DMS153 treated with DMSO at 0.1 percent for 48 hours (cell line): ENCODE measurements around the gene ARHGAP6.
A peak's percentile ranks its signal among the peaks of the same experiment; 100 is the strongest.
"Not testable (repeated sequence)": the region's sequence is repeated elsewhere in the genome, so short reads cannot be mapped to it uniquely, and the experiment has no call there.

Experiments used
- DNase-seq: peaks from one replicate; lab custom pipeline; 2025; ENCODE audit not compliant: unreplicated experiment; lab: John Stamatoyannopoulos, UW

ARHGAP6 gene

DNA sequence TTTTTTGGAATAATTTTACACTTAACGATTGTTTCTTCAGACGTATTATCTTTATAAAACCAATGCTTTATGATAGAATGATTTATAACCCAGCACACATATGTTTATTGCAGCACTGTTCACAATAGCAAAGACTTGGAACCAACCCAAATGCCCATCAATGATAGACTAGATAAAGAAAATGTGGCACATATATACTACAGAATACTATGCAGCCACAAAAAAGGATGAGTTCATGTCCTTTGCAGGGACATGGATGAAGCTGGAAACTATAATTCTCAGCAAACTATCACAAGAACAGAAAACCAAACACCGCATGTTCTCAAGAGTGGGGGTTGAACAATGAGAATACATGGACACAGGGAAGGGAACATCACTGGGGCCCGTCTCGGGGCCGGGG is 542.6 kb downstream of the ARHGAP6 start:
- DNase-seq = not testable (repeated sequence)

DNA sequence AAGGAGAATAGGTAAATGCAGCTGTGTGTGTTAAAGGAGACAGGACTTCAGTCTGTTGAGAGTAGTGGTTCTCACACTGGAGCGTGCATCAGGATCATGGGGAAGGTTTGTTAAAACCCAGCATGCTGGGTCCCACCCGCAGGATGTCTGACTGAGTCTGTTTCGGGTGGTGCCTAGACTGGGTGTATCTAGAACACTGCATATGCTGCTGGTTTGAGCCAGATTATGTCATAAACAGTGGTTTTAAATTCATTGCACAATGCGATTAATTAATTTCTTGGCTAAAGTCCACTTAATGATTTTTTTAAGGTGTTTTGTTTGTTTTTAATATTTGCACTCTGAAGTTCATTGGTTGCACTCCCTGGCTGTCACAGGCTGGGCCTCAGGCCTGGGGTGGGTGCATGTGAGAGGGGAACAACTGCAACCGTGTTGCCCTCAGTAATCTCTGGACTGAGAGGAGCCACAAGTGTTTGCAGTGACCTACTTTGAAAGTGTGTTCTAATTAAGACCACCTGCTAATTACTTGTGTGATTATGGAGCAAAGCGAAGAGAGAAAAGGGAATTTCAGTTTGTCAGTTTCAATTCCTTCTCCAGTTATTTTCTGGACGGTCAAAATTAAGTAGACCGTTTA is 546.3 kb downstream of the ARHGAP6 start:
- DNase-seq = no peak

DNA sequence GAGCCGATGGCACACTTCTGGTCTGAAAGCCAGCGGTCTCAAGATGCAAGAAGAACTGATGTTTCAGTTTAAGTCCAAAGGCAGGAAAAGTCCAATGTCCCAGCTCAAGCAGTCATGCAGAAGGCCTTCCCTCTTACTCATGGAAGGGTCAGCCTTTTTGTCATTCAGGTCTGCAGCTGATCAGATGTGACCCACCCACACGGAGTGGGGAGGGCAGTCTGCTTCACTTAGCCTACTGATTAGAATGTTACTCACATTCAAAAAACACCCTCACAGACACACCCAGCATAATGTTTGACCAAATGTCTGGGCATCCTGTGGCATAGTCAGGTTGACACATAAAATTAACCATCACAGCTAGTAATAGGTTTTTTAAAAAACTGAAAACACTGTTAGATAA is 548.0 kb downstream of the ARHGAP6 start:
- DNase-seq = no peak

DNA sequence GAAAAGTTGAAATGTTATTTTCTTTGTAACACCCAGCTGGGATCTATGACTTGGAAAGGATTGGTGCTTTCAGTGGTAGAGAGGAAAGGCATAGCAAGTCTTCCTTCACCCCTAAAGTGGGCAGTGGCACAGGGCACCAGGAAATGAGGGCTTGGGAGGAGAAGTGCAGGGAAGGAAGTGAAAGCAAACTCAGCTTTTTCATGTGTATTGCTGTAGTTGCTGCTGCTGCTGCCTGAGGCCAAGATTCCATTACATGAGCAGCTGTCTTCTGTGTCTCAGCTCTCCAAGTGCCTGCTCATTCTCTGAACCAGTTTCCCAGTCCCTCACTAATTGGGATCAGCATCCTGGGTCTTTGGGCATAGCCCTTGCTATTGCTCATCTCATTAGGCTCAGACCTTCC is 552.0 kb downstream of the ARHGAP6 start:
- DNase-seq = no peak

DNA sequence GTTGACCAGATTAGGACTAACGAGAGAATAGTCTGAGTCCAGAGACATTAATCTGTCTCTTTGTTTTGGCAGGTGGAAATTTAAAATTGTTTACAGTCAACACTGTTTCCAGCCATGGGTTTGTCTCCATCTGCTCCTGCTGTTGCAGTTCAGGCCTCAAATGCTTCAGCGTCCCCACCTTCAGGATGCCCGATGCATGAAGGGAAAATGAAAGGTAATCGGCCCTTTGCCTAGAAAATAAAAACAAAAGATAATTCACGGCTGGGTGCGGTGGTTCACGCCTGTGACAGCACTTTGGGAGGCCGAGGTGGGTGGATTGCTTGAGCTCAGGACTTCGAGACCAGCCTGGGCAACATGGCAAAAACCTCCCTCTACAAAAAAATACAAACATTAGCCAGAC is 553.8 kb downstream of the ARHGAP6 start:
- DNase-seq = no peak

DNA sequence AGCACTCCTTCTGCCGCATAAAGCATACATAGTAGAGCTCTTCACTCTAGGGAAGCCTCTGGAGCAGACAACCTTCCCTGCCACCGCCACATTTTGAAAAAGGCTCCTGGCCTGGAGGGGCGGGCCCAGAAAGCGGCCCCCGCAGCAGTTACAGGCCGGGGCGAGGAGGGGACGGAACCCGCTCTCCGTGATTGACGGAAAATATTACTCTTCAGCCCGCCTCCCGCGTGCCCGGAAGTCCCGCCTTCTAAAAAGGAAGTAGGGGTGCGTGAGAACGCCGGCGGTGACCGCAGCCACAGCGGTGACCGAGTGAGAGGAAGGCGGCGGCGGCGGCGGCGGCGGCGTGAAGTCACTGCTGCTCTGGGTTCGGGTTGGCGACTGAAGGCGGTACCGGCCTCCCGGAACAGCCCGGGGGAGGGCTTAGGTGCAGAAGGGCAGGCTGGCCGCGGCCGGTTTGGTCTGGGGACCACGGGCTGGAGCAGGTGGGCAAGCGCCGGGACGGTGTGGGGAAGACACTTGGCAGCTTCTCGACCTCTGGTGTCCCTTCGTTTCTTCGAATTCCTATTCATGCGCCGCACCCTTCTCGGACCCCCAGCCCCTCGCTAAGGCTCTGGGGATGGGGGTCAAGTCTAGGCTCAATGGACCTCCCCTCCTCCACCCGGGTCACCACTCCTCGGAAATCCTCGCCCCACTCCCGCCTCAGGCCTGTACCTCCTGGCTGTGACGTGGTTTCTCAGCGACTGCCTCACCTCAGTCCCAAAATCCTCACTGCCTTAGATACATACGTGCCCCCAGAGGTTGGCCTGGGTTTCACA is 554.5 kb downstream of the ARHGAP6 start, which contains the start of gene HCCS:
Gene HCCS (plus strand): TSS at position 296 of the 815 bp plus-strand sequence. CDS start 729 bp downstream, outside the sequence.
- peak; percentile 15 for DNase-seq

DNA sequence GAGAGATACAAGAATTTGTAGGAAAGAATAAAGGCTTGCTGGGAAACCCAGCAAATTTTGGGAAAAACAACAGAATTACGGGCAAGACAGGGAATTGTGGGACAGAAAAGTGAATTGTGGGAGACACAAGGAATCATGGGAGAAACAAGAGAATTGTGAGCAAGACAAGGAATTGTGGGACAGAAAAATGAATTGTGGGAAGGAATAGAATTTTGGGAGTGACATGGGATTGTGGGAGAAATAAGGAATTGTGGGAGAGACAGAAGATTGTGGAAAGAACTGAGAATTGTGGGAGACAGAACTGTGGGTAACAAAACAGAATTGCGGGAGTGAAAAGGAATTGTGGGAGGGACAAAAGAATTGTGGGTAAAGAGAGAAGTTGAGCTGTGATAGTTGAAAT is 555.8 kb downstream of the ARHGAP6 start:
- no peak for DNase-seq

- no peak for DNase-seq
Measured at GRCh38 chrX:11108253-11108941, 557.3 kb downstream of the ARHGAP6 start.

DNA sequence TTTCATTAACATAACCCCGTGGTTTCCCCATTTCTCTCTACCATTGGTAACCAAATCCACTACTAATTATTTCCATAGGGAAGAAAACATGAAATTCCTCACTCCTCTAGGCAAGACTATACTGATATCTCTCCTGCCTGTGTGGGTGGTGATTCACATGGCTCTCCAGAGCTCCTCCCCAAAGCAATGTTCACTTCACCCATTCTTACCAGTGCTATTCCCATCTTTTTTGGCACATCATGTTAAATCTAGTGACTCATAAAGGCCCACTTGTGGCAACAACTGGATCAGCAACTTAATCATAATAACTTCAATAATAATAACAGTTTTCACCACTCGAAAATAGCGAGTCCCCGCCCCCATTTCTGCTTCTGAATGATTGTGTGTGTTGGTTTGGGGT is 560.6 kb downstream of the ARHGAP6 start:
- DNase-seq = no peak

DNA sequence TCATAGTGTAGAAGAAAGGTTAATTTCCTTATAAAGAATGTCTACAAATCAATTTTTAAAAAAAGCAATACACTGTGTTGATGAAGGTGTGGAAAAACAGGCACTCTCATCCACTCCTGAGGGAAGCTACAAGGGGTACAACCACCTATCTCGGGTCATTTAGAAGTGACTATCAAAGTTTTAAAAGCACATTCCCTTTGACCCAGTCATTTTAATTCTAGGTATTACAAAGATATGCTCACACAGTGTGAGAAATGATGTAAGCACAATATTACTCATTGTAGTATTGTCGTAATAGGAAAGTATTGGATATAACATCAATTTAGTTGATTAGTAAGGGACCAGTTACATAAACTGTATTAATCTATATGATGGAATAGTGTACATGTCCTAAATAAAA is 562.0 kb downstream of the ARHGAP6 start:
- no peak for DNase-seq

- DNase-seq = no peak
Measured at GRCh38 chrX:11103006-11103405, 562.7 kb downstream of the ARHGAP6 start.

DNA sequence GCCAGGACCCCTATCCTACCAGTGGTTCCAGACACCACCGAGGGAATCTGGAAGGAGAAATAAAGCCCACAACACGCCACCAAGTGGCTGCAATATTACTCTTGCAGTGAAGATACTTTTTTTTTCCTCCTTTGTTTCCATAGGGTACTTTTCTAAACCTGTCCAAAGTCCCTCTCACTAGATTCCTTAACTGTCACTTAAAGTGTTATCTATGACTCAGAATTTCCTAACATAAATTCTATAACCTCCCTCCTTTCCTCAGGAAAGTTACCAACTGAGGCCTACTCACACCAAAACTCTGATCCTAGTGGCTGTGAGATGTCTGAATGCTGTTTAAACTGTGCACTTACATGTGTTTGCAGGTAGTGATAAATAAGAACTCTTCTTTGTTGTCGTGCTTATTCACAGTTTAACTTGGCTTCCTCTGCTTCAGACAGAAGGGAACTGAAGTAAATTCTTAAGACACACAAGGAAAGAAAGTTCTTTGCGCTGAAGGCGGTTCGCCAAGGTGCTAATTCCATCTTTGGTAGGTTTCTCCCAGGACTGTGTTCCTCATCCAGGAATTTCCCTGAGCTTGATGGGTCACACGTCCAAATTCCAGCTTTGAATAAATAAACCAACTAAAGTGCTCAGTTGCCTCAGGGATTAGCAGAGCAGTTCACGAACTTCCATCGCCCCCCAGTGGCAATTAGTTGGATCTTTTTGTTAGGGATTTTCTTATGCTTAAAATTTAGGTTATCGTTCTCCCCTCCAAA is 565.3 kb downstream of the ARHGAP6 start:
- DNase-seq = peak; percentile 10

GRCh38 chrX:11099465-11099864 is 566.3 kb downstream of the ARHGAP6 start:
- DNase-seq = no peak

DNA sequence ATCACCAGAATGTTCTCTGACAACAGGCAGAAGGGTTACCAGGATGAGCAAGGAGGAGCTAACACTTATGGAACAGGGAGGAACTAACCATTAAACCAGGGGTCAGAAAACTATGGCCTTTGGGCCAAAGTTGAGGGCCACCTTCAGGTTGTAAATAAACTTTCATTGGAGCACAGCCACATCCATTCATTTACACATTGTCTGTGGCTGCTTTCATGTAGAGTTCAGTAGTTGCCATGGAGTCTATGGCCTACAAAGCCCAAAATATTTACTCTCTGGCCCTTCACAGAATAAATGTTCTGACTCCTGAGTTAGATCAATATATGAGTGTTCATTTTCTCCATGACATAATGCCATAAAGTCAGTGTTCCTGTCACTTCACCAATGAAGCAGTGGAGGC is 567.8 kb downstream of the ARHGAP6 start:
- peak; percentile 34 for DNase-seq

GRCh38 chrX:11089802-11090201 is 575.9 kb downstream of the ARHGAP6 start:
- no peak for DNase-seq
